Urinary bladder (tissue), 4 donors: ENCODE data around the gene MTRF1L. TPM values are rescaled to one million over a fixed set of nuclear protein-coding genes. Genes with fewer than 3 reads are reported as not detected.
"Not testable (repeated sequence)": the region's sequence is repeated elsewhere in the genome, so short reads cannot be mapped to it uniquely, and the experiment has no call there.

Experiments used
- DNase-seq: peaks from one replicate; pipeline ENCODE4 v3.0.0-alpha.2; 2015; ENCODE audit errors: extremely low spot score
- H3K27ac ChIP-seq: one replicate; pipeline ENCODE4 v1.5.1; 2013; ENCODE audit warnings: low read depth, mild to moderate bottlenecking, moderate library complexity
- H3K36me3 ChIP-seq: one replicate; pipeline ENCODE4 v1.6.1; 2013; ENCODE audit warnings: mild to moderate bottlenecking, moderate library complexity; ENCODE audit not compliant: insufficient read depth
- H3K4me1 ChIP-seq: one replicate; pipeline ENCODE4 v1.6.1; 2013; ENCODE audit warnings: mild to moderate bottlenecking, moderate library complexity; ENCODE audit not compliant: insufficient read depth
- H3K4me3 ChIP-seq: one replicate; pipeline ENCODE4 v1.5.1; 2013; ENCODE audit warnings: low read depth, low read length
- WGBS: extraction: QIAGEN DNeasy Blood & Tissue Kit; methylation state at CpG from one replicate; pipeline ENCODE4 v1.1.7; 2013; 5-methylcytosine and 5-hydroxymethylcytosine counted together
- polyA plus RNA-seq: library from polyadenylated mRNA; stranded (reverse); fragments of 200-250 nt; gene quantifications from one replicate; pipeline ENCODE4 v1.2.3, GENCODE V29; 2013
- total RNA-seq: library from RNA; depleted of rRNA; stranded (reverse); fragments of >200 nt; gene quantifications from one replicate; pipeline ENCODE4 v1.2.3, GENCODE V29; 2014
- donor health status: healthy with polysubstance abuse.
- donor health status: healthy.

Gene MTRF1L
- total and polyA plus RNA-seq, 2 donors, result 13.0 to 19.7 TPM

DNA sequence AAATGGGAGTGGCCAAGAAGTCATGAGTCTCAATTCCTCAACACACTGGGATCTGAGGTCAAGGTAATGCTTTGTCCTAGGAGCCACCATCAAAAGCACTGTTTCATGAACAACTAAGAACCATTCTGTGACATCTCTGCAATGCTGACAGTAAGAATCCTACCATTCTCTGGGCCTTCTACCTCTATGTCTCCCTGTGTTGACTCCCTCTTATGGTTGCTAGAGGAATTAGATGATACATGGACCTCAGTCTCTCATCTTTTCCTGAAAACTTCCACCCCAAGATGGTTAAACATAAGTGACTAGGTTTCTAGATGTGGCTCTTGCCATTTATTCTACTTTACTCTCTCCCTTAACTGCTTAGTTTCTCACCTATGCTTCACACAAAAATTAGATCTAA, 9.1 kb downstream of the MTRF1L start:
- H3K4me1 ChIP-seq, result peaks cover 1% of the 10 kb centered on the region
- no peak for DNase-seq
- no peak overlapping the region for H3K4me3 ChIP-seq
- peaks cover 5% of the 10 kb centered on the region for H3K36me3 ChIP-seq
- no peak overlapping the region for H3K27ac ChIP-seq

DNA sequence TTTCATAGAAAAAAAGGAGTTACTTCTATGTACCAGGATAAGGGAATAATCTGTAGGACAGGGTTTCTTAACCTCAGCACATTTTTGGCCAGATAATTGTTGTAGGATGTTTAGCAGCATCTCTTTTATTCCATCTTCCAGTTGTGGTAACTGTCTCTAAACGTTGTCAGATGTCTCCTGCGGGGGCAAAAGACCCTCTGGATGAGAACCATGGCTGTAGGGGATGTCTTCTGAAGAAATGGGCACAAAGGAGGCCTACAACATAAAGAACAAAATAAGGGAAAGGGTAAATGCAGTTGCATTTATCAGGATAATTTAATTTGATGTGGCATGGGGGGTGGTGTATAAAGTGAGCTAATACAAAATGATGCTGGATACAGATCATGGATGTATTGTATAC, 15.5 kb downstream of the MTRF1L start:
- Histone ChIP-seq H3K4me1 (no peaks in the 10 kb centered on the region), H3K36me3 (peaks cover 2% of the 10 kb centered on the region), H3K4me3 (no peak overlapping the region), H3K27ac (no peak overlapping the region)
- WGBS, result 78% methylated on average over 2 of the region's 2 CpGs
- DNase-seq, result no peak

DNA sequence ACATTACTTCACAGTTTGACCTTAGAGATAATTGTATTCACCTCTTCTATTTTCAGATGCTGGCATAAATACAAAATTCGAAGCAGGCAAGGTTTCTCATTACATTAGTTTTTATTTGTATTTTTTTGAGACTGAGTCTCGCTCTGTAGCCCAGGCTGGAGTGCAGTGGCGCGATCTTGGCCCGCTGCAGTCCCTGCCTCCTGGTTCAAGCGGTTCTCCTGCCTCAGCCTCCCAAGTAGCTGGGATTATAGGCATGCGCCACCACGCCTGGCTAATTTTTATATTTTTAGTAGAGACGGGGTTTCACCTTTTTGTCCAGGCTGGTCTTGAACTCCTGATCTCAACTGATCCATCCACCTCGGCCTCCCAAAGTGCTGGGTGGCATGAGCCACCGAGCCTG, 17.2 kb downstream of the MTRF1L start:
- not testable (repeated sequence) for H3K4me1 ChIP-seq, DNase-seq, H3K4me3 ChIP-seq, H3K36me3 ChIP-seq
- WGBS, result 90% methylated on average over 11 of the region's 11 CpGs
- H3K27ac ChIP-seq, result peak overlapping the region; percentile 10

DNA sequence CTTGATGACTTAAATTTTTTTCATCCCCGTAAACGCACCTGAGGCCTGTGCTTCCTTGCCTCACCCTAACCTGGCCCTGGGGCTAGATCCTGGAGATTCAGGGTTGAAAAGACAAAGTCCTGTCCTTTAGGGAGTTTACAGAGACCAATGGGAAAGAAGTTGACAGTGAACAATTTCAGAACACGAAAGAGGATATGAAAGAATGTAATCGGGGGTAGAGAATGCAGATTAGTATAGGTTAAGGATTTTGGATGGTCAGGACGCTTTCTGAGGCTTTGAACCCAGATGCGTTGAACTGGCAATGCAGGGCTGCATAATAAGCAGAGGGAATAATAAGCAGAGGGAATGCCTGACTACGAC, 18.0 kb downstream of the MTRF1L start:
- 5% methylated on average over 7 of the region's 7 CpGs for WGBS
- DNase-seq, result no peak
- Histone ChIP-seq H3K4me1 (no peaks in the 10 kb centered on the region), H3K4me3 (peak overlapping the region; percentile 1), H3K27ac (no peak overlapping the region), H3K36me3 (no peaks in the 10 kb centered on the region)

DNA sequence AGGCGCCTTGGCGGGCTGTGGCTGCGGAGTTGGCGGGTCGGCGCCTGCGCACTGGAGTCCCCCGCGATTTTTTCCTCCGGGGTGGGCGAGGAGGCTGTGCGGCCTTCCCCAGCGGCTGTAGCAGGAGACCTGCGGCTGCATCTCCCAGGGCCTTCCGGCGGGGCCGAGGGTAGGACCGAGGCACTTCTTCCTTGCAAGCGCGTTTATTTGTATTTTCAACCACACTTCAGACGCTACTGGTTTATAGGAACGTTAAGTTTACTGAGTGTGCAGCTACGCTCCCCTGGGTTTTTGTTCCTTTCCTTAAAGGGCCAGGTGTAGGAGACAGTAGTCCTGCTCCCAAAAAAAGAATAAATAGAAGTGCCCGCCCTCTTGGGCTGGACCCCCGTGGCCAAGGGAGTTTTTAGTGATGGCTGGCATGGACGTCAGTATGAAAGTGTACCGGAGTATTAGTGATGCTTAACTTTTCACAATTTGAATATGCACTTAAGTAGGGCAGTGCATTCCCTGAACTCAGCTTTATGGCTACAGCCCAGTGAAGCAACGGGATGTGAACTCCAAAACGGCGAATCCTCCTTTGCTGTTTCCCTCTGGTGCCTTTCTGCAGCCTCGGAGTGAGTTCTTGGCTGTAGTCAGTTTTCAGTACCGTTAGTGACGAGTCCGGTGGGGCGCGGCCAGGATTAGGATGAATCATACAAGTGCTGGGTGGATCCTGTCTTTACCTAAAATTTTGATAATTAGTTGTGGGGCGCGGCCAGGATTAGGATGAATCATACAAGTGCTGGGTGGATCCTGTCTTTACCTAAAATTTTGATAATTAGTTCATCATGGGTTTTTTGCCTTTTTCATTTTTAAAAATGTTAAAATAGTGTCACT, 18.6 kb downstream of the MTRF1L start:
- under 1% methylated on average over 38 of the region's 38 CpGs for WGBS
- H3K27ac ChIP-seq, result peak overlapping the region; percentile 66

DNA sequence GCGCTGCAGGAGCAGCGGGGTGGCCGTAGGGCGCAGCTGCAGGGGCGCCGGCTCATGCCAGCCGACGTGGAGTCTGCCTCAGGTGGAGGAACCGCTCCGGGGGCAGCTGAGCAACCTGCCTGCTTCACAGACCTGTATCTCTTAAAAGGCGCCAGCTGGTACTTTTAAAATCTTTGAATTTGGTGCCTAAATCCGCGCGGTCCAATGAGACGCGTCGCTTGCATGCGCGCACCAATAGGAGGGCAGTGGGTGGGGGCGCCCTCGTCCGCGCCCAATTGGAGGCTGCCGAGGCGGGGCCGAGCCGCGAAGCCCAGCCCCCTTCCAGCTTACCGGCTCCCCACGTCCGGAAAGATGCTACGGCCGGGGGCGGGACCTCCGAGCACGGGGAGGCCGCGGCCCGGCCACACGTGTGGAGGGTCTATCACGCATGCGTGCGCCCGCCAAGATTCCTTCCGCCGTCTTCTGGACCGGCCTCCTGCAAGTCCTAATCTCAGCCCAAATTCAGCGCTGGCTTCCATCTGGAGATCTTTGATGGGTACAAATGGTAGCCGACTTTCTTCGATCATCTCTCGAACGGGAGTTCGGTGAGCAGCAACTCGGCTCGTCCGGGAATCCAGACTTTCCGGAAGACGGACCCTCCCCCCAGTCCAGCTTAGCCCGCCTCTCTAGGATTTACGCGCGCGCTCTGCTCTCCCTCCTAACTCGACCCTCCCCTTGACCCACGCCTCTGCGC, 19.4 kb downstream of the MTRF1L start, which contains the start of gene FBXO5:
FBXO5 (minus strand) TSS at position 138 of the 733 bp plus-strand sequence; CDS start at position 56, 82 bp downstream.
- WGBS, result under 1% methylated on average over 66 of the region's 66 CpGs
- peak within 1 kb of the TSS; percentile 66 for H3K27ac ChIP-seq
- peak; percentile 94 for DNase-seq
- peak within 1 kb of the TSS; percentile 68 for H3K4me3 ChIP-seq
- no peaks in the 10 kb centered on the region for H3K4me1 ChIP-seq
- no peaks in the 10 kb centered on the region for H3K36me3 ChIP-seq

More for the DNA sequence above, 18.6 kb downstream of the MTRF1L start:
- Histone ChIP-seq H3K36me3 (no peaks in the 10 kb centered on the region), H3K4me1 (no peaks in the 10 kb centered on the region), H3K4me3 (peak overlapping the region; percentile 60)
- DNase-seq, result peak; percentile 62

DNA sequence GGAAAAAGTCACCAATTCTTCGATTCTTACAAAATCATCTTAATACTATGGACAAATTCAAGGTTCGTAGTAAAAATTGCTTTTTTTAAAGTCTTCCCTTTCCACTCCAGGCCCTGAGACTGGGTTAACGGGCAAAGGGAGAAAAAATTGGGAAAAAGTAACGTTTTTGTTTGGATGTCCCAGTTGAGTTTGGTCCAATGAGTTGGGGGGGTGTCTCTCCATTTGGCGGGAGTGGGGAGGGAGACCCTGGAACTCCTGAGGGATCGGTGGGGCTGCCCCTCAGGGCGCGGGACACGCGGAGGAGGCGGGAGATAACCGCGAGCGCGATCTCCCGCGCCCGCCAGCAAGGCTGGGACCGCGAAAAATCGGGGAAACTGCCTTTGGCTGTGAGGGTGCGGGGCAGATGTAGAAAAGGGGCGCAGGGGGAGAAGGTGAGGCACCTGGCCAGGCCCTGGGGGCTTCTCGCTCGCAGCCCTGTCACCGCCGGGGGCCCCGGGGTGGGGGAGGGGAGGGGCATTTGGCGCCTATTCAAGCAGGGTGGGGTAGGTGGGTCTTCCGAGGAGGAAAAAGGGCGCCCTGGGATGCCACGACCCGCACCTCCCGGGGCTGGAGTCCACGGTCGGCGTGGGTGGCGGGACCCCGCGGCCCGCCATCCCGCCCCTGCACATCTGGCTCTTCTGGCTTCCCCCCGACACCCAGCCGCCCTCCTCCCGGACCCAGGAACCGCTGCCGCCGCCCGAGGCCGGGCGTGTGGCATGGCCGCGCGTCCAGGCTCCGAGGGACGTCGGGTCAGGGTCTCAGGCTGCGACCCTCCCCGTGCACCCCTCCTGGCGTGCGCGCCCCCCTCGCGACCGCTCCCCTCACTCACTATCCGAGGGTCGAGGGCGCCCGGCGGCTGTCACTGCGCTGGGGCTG, 20.3 kb downstream of the MTRF1L start:
- 2% methylated on average over 70 of the region's 71 CpGs for WGBS
- Histone ChIP-seq H3K4me3 (peak overlapping the region; percentile 68), H3K27ac (no peak overlapping the region), H3K4me1 (no peaks in the 10 kb centered on the region), H3K36me3 (no peaks in the 10 kb centered on the region)
- DNase-seq, result no peak

DNA sequence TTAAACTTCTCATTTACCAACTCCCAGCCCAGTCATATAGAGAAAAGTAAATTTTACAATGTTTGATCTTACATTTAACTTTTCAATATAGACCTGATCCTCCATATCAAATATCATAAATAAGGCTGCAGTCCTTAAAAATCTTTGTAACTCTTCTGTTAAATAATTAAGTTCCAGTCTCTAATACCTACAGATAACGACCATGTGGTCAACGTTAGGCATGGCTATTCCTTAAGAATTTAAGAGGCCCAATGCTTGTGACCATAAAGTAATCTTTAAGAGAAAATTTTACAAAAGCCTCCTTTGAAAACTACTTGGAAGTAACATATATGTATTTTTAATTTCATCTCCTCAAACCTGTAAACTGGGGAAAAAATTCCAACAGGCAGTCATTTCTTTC, 21.3 kb downstream of the MTRF1L start:
- 28% methylated on average over 2 of the region's 2 CpGs for WGBS
- Histone ChIP-seq H3K4me3 (no peak overlapping the region), H3K4me1 (no peaks in the 10 kb centered on the region), H3K36me3 (peaks cover 2% of the 10 kb centered on the region), H3K27ac (no peak overlapping the region)
- no peak for DNase-seq

DNA sequence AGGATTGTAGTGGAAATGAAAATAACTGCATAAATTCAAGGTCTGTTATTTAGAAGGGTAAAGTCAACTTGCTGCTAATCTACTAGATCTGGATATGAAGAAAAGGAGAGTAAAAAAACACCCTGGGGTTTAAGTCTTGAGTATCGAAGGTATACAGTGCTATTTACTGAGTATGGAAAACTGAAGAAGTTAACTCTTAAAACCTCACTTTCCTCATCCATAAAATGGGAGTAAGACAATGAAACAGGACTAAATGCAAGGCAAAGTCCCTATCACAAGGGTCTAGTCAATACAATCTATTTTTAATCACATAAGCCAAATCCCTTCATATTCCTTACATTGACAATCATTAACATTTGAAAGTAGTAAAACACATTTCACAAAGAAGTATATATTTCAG, 21.9 kb downstream of the MTRF1L start:
- WGBS, result 42% methylated on average over 1 of the region's 1 CpG
- no peak overlapping the region for H3K27ac ChIP-seq

DNA sequence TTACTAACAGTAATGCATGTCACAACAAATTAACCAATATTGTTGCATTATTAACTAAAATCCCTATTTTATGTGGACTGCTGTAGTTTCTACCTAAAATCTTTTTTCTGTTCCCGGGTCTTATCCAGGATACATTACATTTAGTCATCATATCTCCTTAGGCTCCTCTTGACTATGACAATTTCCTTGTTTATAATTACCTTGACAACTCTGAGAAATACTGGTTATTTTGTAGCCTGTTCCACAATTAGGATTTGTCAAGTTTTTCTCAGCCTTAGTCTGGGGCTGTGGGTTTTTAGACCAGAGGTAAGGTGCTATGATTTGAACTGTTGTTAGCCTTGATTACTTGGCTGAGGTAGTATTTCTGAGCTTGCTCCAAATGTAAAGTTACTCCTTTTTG, 23.4 kb downstream of the MTRF1L start:
- 86% methylated on average over 1 of the region's 1 CpG for WGBS
- no peaks in the 10 kb centered on the region for H3K4me1 ChIP-seq
- H3K27ac ChIP-seq, result no peak overlapping the region
- DNase-seq, result no peak
- H3K4me3 ChIP-seq, result no peak overlapping the region
- peaks cover 2% of the 10 kb centered on the region for H3K36me3 ChIP-seq

More for the DNA sequence above, 21.9 kb downstream of the MTRF1L start:
- no peak for DNase-seq
- no peaks in the 10 kb centered on the region for H3K4me1 ChIP-seq
- H3K36me3 ChIP-seq, result peaks cover 2% of the 10 kb centered on the region
- no peak overlapping the region for H3K4me3 ChIP-seq

DNA sequence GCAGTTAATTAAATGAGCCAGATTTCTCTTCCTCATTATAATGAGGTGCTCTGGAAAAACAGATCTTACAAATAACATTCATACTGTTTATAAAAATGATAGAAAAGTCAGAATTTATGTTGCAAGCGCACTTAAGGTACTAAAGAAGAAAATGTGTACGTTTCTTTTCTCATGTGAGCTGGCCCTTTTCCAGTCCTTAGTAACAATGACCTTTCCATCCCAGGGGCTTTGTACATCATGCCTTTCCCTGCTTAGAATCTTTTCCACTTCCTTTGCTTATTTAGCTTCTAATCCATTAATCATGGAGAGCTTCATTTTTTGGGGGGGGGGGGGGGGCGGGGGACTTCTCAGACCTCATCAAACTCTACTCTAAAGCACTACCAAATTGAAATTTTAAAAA, 24.5 kb downstream of the MTRF1L start:
- no peaks in the 10 kb centered on the region for H3K4me1 ChIP-seq
- peaks cover 2% of the 10 kb centered on the region for H3K36me3 ChIP-seq
- DNase-seq, result no peak
- no peak overlapping the region for H3K27ac ChIP-seq
- WGBS, result 46% methylated on average over 3 of the region's 3 CpGs
- no peak overlapping the region for H3K4me3 ChIP-seq

DNA sequence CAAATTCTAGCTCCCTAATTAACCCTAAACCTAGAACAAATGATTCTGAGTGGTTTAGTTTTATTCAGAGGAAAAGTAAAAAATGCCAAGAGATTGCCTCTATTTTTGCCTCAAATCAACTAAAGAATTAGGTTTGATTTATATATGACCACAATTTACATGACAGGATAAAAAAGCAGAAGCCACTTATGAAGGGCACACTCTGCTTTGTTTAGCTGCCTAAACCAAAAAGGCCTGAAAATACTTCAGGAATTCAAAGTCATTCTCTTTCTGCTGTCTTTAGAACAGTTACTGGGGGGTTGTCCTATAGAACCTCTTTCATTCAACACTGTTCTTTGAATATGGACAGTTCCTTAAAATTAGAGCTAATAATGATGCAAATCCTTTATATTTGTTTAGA, 25.0 kb downstream of the MTRF1L start:
- no peaks in the 10 kb centered on the region for H3K4me1 ChIP-seq
- DNase-seq, result no peak
- no peak overlapping the region for H3K27ac ChIP-seq
- H3K36me3 ChIP-seq, result peaks cover 2% of the 10 kb centered on the region
- H3K4me3 ChIP-seq, result no peak overlapping the region

DNA sequence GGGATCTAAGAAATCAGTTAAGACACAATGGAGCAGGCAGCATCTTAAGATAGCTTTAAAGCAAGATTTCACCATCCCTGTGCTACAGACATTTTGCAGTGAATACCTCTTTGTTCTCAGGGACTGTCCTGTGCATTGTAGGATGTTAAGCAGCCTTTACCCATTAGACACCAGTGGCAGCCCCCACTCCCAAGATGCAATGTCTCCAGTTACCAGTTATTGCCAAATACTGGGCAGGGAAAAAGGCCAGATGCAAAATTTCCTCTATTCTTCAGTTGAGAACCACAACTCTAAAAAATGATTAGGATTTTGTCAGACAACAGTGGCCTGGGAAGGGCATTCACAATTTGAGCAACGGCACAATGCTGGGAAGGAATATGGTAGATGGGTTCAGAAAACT, 25.8 kb downstream of the MTRF1L start:
- no peak overlapping the region for H3K27ac ChIP-seq
- H3K4me3 ChIP-seq, result no peak overlapping the region
- WGBS, result 99% methylated on average over 1 of the region's 1 CpG
- no peak for DNase-seq
- H3K4me1 ChIP-seq, result no peaks in the 10 kb centered on the region
- H3K36me3 ChIP-seq, result peaks cover 4% of the 10 kb centered on the region
